Activated CD4-positive, alpha-beta T cell treated with anti-CD3 and anti-CD28 coated beads, Interleukin-2, Interleukin-4, amounts not matched to agents 100 ng/mL and 50 ng/mL, durations not matched to agents 16 hours and 8 hours (primary cell): ENCODE data around the gene UBE2E3.

ENCODE experiments used
- DNase-seq: peaks from one replicate; pipeline ENCODE4 v3.0.0-alpha.2; 2020; ENCODE audit warnings: low spot score

Gene UBE2E3

DNA sequence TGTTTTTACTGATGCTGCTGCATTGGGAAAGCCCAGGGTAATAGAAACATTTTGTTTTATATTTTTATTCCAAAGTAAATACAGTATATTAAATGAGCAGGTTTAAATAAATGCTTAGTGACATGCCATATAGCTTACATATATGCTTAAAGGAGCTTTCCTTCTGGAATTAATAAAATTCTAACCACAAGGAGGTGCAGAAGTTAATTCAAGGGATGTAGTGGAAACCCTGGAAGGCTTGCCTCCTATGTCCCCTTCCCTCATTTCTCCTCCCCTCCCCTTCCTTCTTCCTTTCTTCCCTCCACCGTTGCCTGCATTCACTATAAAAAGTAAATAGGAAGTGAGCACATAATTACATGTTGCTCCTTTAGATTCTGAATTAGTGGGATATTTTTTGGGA lies 96.3 kb downstream of the UBE2E3 start:
- no peak for DNase-seq

DNA sequence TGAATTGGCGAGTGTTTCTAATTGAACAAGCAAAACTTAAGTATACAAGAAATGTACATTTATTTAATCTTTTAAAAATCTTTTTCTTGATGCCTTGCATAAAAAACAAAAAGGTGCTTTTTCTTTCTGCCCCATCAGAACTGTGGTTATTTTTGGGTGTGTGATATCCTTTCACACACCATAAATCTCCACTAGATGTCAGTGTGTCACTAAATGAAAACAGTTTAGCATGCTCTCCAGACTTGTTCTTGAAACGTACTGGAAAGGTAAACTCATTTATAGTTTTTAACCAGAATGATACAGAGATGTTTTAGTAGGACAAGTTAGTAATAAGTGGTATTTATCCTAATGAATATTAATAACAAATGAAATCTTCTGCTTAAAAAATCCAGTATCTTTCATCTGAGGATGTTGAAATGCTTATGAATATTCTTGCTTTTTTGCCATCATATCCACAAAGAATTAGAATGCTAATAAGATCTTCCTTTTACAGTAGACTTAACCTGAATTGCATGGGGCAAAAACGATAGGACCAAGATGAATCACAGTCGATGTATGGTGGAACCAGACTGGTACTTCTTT lies 96.8 kb downstream of the UBE2E3 start:
- DNase-seq: peak; percentile 59

DNA sequence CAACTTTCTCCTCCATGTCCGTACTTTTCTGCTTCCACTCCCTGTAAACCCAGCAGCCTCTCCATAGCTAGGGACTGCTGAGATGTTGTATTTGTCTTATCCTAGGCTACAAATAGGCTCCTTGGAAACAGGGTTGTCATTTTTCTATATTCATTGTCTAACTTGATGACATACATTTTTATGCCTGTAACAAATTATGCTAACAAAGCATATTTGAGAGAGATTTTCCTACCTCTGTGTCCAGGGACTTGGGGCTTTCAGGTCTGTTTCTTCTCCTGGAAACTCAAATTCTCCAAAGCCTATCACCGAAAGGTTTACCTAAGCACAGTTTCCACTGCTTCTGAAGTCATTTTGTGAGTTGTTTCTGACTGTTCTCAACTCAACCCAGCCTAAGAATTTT lies 102.7 kb downstream of the UBE2E3 start:
- no peak for DNase-seq

DNA sequence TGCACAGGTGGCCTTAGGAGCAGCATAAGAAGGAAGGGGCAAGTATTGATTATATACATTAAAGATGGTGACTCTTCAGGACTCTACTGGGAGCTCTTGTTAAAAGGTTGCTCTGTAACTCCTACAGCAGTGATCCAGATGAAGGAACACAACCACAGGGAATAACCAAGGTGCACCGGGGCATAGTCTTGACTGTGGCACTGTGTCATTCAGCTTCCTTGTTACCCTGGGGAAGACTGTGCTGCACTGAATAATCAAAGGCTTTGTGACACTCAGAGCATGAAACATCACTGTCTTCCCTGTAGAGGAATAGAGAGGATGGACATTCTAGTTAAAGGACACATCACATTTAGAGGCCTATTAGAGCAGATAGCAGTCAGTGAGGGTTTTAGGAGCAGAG lies 105.3 kb downstream of the UBE2E3 start:
- DNase-seq: no peak

DNA sequence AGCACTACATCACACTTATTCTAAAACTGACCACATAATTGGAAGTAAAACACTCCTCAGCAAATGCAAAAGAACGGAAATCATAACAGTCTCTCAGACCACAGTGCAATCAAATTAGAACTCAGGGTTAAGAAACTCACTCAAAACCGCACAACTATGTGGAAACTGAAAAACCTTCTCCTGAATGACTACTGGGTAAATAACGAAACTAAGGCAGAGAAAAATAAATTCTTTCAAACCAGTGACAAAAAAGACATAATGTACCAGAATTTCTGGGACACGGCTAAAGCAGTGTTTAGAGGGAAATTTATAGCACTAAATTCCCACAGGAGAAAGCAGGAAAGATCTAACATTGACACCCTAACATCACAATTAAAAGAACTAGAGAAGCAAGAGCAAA lies 111.5 kb downstream of the UBE2E3 start:
- peak; percentile 15 for DNase-seq

DNA sequence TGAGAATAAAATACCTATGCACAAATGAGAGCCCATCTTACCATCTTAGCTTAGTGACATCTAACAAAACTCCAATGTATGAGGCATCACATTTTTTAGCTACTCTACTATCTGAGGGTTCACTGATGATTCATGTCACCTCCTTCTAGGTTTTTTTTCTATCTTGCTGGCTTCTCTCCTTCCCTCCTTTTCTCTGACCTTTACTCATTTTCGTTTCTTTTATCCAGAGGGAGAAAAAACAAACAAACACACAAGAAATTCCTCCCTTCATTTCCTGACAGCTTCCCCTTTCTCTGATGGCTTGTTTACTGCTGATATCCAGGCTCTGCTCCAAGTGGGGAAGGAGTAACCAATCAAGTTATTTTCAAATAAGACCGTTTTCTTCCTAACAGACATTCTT lies 115.1 kb downstream of the UBE2E3 start:
- no peak for DNase-seq

DNA sequence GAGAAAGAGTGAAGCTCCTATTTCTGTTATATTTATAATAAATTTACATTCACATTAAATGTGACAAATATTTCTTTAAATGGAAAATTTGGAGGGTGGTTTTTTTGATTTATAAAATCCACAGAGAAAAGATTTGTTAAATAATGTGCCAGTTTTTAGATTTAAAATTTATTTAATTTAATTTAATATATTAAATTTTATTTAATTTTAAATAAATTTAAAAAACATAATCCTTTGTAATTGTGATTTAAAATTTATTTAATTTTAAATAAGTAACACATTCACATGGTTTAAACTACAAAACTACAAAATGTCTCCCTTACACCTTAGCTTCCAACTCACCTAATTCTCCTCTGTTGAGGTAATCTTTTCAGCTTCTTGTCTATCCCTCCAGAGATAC lies 123.3 kb downstream of the UBE2E3 start:
- no peak for DNase-seq

DNA sequence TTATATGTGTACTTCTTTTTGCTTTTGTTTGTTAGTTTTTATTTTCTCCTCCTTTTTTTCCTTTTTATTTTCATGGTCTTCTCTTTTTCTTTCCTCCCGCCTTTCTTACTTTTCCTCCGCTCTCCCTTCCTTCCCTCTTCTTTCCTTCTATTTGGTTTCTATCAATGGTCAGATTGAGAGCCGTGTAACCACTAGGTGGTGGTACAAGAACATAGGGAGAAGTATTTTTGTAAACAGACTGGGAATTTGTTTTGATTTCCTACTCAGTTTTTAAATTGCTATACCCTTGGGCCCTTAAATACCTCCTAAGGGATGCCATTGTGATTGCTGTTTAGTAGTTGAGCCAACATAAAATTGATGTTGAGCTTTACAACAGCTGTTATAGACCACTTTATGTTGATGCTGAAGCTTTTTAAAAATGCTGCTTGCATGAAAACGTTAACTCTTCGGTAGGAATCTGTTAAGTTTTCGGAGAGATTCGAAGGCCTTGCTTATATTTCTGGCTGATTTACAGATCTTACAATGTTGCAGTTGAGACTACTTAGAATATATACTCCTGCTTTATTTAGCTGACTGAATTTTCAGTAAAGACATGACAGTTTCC lies 124.2 kb downstream of the UBE2E3 start:
- peak; percentile 22 for DNase-seq

DNA sequence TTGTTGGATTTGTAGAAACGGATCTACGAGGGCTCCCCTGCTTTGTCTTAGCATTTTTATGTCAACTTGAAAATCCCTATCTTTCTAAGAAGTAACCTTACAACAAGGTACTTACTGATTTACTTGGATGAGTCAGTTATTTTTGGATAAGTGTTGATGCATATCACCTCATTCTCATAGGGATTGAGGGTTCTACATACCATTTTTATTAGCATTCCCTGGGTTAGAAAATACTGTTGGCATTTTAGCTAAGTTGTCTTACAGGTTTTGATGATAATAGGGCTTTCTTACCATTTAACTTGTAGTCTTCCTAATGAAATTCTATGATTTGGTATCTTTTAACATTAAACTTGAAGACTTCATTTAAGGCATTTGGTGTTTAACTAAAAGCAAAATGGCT lies 125.2 kb downstream of the UBE2E3 start:
- no peak for DNase-seq

DNA sequence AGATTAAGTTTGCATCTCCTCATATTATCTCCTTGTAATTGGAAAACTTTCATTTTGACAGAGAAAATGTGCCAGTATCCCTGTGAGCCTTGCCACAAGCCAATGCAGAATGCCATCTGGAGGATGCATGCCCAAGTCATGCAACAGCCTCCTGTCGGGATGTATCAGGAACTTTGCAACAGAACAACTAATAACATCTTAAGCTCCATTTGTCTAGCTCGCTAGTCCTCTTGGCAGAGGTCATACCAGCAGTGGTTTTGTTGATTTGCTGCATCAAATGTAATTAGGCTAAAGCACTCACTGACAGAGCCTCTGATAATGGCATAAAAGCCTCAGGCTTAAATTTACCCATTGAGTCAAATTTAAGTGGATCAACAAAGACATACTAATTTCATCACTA lies 125.8 kb downstream of the UBE2E3 start:
- DNase-seq: no peak

DNA sequence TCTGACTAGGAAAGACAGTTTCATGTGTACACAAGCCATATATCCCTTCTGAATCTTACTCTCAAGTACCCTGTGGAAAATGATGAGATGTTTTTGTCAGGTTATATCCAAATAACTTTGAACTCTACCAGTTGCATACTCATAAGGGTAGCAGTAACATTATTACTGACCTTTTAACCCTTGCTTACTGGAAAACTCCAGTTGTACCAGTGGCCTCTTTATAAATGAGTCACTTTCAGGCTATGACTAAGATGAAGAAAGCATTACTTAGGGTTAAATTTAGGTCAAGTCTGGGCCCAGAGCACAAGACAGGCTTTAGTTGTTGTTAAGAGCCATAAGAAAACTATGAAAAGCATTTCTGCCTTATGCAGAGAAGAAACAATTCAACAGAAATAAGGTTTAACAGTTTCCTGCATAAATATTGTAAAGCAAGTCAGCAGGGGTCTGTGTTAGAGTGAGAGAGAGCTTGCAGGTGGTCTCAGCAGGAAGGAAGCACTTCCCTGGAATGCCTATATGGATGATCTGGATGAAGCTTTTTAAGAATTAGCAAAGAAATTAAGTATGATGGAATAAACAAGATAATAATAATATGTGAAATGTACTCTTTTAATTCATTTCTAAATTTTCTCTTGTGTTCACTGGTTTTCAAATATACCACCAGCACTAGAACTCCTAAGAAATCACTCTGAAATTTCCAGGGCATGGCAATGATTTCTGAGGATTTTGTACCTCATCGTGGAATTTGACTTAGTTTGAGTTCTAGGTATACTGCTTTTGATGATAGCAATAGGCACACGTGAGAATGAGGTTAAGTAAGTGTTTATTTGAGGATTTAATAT lies 126.6 kb downstream of the UBE2E3 start:
- peak; percentile 81 for DNase-seq

DNA sequence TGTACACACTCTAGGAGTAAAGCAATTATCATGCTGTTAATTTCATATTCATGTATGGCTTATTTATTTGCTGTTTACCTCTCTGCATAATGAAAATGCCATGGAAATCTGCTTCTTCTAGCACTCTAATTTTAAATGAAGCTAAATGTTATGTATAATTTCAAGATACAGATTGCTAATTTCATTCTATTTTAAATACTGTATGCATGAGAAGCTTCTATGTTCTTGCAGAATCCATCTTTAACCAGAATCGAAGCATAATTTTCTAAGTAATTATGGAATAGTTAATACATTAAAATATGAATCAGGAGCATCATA lies 127.2 kb downstream of the UBE2E3 start:
- no peak for DNase-seq

DNA sequence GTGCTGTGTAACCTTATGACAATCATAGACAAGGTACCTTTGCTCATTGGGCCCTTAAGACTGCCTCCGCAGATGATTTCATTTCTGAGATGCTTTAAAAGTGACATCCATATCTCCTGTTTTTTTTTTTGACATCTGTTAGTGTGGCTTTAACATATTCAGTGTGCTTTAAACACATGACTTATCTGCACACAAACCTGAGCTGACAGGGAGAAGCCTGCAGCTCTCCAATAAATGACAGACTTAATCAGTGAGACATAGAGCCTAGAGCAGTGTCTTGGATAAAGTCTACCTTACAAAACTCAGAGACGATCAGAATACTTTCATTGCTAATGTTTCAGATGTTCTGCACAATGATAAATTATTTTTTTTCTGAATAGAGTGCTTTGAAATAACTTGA lies 130.7 kb downstream of the UBE2E3 start:
- DNase-seq: no peak

DNA sequence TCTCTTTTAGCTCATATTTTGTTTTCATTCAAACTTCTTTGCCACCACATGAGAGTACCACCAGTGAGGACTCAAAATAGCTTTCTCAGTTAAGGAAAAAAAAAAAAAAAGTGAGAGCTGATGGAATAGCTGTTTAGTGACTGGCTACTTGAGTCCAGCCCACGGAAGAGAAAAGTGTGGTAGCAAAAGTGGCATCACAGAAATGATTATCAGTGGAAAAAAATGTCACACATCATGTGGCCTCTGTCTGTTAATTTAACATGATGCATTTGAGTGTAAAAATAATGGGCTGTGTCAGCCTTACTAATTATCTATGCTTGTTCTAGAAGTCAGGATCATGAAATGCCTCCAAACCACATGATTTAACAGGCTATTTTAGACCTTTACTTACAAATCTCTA lies 132.5 kb downstream of the UBE2E3 start:
- no peak for DNase-seq
